Stomach (tissue), 4 donors: ENCODE measurements around the gene NEMP1.

ENCODE experiments used
- POLR2A ChIP-seq, 4 donors: fragments of 450-650 bp; IDR thresholded peaks; one replicate each; pipeline ENCODE4 v1.6.1; 2016; ENCODE audit warnings: antibody characterized with exemption in 4 of 4, control low read depth in 2 of 4, mild to moderate bottlenecking in 1 of 4, moderate library complexity in 1 of 4
- TF ChIP-seq, protein P1 (sequence below), 7 experiments: fragments of 450-650 bp in 4 of 7; fragments of 200-600 bp in 3 of 7; sonication (generic) in 3 of 7; IDR thresholded peaks; one replicate each; pipeline ENCODE4 v1.5.1; 2016 to 2019; ENCODE audit warnings: antibody characterized with exemption in 7 of 7, control low read depth in 2 of 7, mild to moderate bottlenecking in 1 of 7

DNA sequence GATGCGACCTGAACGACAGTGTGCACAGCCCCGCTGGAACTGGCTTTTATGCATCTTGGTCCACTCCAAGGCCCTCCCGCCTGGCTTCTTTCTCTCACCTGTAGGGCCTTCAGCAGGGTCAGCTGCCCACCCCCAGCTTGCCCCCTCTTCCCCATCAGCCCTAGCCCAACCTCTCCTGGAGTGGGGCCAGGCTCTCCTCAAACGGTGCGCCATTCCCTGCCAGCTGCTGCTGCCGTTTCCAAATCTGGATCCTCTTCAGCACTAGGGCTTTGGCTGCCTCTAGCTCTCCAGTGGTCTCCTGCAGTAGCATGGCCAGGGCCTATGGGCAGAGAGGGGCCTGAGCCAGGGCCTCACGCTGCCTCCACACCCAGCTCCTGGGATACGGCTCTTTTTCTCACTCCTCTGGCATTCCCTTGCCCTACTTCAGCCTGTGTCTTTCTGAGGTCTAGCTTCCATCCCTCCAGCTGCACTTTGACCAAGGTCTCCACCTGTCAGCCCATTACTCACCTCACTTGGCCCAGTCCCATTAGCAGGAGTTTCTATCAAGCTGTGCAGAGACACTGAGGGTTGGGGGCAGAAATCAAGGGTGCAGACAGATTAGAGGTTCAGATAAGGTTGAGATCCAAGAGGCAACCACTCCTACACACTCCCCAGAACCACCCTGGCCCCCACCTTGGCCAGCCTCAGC is 27.6 kb upstream of the NEMP1 start:
- TF ChIP-seq, protein P1, sequence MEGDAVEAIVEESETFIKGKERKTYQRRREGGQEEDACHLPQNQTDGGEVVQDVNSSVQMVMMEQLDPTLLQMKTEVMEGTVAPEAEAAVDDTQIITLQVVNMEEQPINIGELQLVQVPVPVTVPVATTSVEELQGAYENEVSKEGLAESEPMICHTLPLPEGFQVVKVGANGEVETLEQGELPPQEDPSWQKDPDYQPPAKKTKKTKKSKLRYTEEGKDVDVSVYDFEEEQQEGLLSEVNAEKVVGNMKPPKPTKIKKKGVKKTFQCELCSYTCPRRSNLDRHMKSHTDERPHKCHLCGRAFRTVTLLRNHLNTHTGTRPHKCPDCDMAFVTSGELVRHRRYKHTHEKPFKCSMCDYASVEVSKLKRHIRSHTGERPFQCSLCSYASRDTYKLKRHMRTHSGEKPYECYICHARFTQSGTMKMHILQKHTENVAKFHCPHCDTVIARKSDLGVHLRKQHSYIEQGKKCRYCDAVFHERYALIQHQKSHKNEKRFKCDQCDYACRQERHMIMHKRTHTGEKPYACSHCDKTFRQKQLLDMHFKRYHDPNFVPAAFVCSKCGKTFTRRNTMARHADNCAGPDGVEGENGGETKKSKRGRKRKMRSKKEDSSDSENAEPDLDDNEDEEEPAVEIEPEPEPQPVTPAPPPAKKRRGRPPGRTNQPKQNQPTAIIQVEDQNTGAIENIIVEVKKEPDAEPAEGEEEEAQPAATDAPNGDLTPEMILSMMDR (IDR thresholded peaks at IDR 0.05), result no peak
- TF ChIP-seq POLR2A (IDR thresholded peaks at IDR 0.05), result no peak
